ENCODE data around the gene EHBP1.
A peak's percentile ranks its signal among the peaks of the same experiment; 100 is the strongest.

EHBP1 gene

GRCh38 chr2:62785216-62785615 lies 79.7 kb downstream of the EHBP1 start:
- DNase-seq (ENCODE audit: low read depth): peak; percentile 32

DNA sequence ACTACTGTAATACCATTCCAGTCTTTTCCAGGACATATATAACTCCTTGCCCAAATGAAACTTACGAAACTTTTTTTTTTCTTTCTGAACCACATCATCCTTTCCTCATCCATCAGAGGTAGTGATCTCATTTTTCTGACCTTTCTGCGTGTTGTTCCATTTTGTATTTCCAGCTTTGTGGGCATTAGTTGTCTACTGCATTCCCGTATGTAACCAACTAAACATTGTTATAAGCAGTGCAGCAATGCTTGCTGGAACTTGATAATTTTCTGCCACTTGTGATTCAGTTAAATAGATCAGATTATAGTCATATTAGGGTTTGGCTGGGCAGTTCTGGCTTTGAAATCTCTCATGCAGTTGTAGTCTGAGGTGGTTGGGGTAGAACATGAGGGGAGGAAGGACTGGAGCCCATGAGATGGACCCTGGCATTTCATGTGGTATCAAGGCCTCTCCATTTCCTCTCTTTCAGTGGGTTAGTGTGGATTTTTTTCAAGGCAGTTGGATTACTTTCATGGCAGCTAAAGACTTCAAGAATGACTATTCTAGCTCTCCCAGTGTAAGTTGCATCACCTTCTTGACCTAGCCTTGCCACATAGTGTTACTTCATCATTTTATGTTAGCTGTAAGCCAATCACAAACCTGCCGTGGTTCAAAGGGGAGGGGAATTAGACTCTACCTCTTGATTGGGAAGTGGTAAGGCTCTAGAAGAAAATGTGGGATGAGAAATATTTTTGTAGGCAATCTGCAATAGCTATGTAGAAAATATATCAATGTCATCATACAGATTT lies 80.5 kb downstream of the EHBP1 start:
- DNase-seq (ENCODE audit: low read depth): peak; percentile 50

- peak; percentile 62 for DNase-seq (ENCODE audit: low read depth)
These were observed 81.9 kb downstream of the EHBP1 start for GRCh38 chr2:62787386-62787785.

GRCh38 chr2:62789518-62789917 lies 84.0 kb downstream of the EHBP1 start:
- no peak for DNase-seq (ENCODE audit: low read depth)

GRCh38 chr2:62789918-62790317 lies 84.4 kb downstream of the EHBP1 start:
- DNase-seq (ENCODE audit: low read depth): no peak

DNA sequence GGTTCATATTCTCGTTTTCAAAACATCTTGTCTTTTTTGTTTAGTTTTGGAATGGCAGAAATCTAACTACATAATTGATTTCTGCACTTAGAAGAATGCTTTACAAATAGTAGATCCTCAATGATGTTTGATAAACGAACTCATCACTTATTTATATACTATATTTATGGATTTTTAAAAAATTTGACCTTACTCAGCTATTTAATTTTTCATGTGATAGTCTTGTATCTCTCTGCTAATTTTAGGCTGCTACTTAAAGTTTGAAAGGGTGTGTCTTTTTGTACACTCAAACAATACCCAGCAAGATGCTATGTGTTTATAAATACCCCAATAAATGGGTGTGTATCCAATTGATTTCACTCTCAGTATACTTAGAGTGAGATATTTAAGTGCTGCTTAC lies 86.9 kb downstream of the EHBP1 start:
- no peak for DNase-seq (ENCODE audit: low read depth)

- no peak for DNase-seq (ENCODE audit: low read depth)
These were observed 87.7 kb downstream of the EHBP1 start for GRCh38 chr2:62793213-62793612.

GRCh38 chr2:62794791-62795190 lies 89.3 kb downstream of the EHBP1 start:
- peak; percentile 73 for DNase-seq (ENCODE audit: low read depth)

GRCh38 chr2:62795341-62795740 lies 89.8 kb downstream of the EHBP1 start:
- DNase-seq (ENCODE audit: low read depth): no peak

DNA sequence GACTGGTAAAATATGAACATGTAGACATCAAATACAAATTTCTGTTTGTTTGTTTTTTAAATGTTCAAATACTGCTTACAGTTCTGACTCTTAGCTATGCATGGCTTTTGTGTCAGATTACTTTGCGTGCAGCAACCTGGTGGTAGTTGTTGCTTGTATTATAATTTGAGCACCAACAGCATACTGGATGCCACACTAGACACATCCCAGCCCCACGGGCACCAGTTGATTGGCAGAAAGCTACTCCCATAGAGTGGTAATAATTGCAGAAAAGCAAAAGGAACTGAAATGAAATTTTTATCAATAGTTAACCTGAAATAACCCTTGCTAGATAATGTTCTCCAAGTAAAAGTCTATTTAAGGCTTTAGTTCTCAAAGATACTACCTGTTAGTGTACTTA lies 91.6 kb downstream of the EHBP1 start:
- no peak for DNase-seq (ENCODE audit: low read depth)

GRCh38 chr2:62800618-62801017 lies 95.1 kb downstream of the EHBP1 start:
- DNase-seq (ENCODE audit: low read depth): no peak

DNA sequence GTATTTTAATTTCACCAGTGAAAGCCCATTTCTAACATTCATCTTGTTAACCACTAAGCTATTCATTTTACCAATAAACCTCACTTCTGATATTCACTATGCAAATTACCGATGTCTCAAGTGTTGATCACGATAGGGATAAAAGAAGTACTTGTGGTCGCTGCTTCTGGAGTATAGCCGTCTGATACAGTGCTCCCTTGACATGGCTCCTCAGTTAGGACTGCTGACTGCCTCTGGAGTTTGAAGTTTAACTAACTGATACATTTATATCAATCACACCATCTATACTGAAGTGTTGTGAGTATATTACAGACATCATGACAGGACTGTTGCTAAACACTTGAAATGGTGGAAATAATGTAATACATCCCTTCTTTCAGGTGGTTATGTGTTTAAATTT lies 95.6 kb downstream of the EHBP1 start:
- DNase-seq (ENCODE audit: low read depth): no peak

DNA sequence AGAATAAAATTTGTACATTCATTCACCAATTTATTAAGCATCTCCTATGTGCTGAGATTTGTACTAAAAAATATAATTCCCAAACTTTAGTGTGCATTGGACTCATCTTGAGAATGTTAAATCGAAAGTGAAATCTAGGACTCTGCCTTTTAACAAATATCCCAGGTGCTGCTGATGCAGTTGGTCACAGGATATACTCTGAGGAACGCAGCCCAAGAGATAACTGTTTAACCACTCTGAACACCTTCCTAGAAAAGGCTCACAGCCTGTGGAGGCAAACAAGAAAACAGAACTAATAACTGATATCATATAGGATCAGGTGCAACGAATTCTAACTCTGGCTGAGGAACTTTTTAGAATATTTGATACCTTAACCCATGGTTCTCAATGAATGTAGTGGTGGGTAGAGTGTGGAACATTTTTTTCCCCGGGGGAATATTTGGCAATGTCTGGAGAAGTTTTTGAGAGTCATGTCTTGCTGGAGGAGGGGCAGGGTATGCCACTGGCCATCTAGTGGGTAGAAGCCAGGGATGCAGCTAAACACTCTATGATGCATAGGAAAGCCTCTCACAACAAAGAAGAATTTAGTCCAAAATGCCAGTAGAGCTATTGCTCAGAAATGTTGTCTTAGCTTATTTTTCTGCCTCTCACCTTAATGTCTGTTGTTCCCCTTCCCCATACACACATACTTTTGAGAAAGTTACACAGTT lies 96.5 kb downstream of the EHBP1 start:
- DNase-seq (ENCODE audit: low read depth): peak; percentile 46

DNA sequence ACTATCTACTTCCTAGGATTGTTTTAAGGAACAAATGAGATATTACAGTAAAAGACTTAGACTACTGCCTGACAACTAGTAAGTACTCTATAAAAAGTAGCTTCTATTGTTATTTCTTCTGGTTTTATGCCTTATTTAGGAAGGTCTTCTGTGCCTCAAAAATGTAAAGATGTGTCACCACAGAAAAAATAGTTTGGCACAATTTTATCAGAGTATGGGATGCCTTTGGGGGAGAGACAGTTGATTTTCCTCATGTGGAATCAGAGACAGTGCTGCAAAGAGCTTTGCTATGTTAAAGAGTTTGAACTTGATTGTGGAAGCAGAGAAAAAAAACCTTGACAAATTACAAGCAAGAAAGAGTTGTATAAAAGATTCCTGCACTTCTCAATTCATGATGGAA lies 98.4 kb downstream of the EHBP1 start:
- DNase-seq (ENCODE audit: low read depth): peak; percentile 80

- peak; percentile 24 for DNase-seq (ENCODE audit: low read depth)
These were observed 100.7 kb downstream of the EHBP1 start for GRCh38 chr2:62806231-62806630.

DNA sequence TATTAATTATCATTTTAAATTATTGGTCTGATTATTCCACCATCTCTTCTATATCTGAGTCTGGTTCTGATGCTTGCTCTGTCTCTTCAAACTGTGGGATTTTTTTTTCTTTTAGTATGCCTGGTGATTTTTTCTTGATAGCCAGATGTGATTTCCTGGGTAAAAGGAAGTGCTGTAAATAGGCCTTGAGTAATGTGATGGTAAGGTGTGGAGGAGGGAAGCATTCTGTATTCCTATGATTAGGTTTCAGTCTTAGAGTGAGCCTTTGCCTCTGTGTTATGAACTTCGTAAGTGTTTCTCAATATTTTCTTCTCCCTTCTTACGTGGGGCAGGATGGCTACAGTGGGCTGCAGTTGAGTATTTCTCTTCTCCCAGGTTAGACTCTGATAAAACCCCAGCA lies 103.0 kb downstream of the EHBP1 start:
- DNase-seq (ENCODE audit: low read depth): no peak

DNA sequence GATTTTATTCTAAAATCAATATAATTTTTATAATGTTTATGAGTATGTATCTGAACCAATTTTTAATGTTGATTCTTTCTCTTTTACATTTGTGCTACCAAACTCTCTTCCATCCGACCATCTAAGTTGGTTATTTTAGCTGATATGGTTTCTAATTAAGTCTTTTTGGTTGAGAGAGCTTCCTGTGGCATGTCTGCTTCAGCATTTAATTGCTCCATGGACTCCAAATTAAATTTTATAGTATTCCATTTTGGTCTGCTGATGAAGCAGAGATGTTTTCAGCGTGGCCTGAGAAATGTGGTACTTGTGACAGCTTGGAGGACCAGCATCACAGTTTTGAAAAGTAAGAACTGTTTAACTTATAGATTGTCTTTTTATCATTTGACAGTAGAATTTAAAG lies 105.6 kb downstream of the EHBP1 start:
- DNase-seq (ENCODE audit: low read depth): peak; percentile 26

GRCh38 chr2:62811972-62812371 lies 106.5 kb downstream of the EHBP1 start:
- no peak for DNase-seq (ENCODE audit: low read depth)

GRCh38 chr2:62812921-62813825 lies 107.7 kb downstream of the EHBP1 start:
- no peak for DNase-seq (ENCODE audit: low read depth)

- peak; percentile 96 for DNase-seq (ENCODE audit: low read depth)
These were observed 108.6 kb downstream of the EHBP1 start for GRCh38 chr2:62814123-62814522.

GRCh38 chr2:62817348-62817747 lies 111.8 kb downstream of the EHBP1 start:
- DNase-seq (ENCODE audit: low read depth): no peak

- peak; percentile 48 for DNase-seq (ENCODE audit: low read depth)
These were observed 112.6 kb downstream of the EHBP1 start for GRCh38 chr2:62817995-62818713.

Measured in EH (cell line).